Ovary (tissue), 9 donors: ENCODE results near the gene TM9SF1. TPM values are rescaled to one million over a fixed set of nuclear protein-coding genes. Genes with fewer than 3 reads are reported as not detected.

Experiments used
- DNase-seq, 5 donors: peaks; one replicate each; pipeline ENCODE4 v3.0.0-alpha.2; 2019 to 2020
- H3K27ac ChIP-seq, 2 donors: fragments of 200-600 bp; one replicate each; pipeline versions ENCODE4 v1.5.1 to v1.8.0; 2019 to 2022
- H3K27me3 ChIP-seq: fragments of 200-600 bp; one replicate; pipeline ENCODE4 v1.8.0; 2022
- H3K36me3 ChIP-seq: fragments of 200-600 bp; sonication (generic); one replicate; pipeline ENCODE4 v1.5.1; 2019
- H3K4me1 ChIP-seq: one replicate; pipeline ENCODE4 v1.8.1; 2013; ENCODE audit warnings: mild to moderate bottlenecking, moderate library complexity; ENCODE audit not compliant: insufficient read depth
- H3K4me3 ChIP-seq: fragments of 200-600 bp; sonication (generic); one replicate; pipeline ENCODE4 v1.5.1; 2017
- H3K9me3 ChIP-seq, 2 donors: fragments of 200-600 bp in 1 of 2; sonication (generic) in 1 of 2; one replicate each; pipeline versions ENCODE4 v1.5.1 to v1.8.1; 2013 to 2019; ENCODE audit warnings: mild to moderate bottlenecking in 1 of 2, moderate library complexity in 1 of 2
- EP300 ChIP-seq: sonication (generic); formaldehyde crosslinking; IDR thresholded peaks from one replicate; pipeline ENCODE4 v1.6.1; 2017; ENCODE audit warnings: antibody characterized with exemption
- POLR2A ChIP-seq: fragments of 450-650 bp; IDR thresholded peaks from one replicate; pipeline ENCODE4 v1.6.1; 2017; ENCODE audit warnings: antibody characterized with exemption, mild to moderate bottlenecking, moderate library complexity
- WGBS, 3 donors: extraction: QIAGEN DNeasy Blood & Tissue Kit in 1 of 3; methylation state at CpG; one replicate each; pipeline versions ENCODE4 v1.1.5 to v1.1.7; 2013 to 2017; 5-methylcytosine and 5-hydroxymethylcytosine counted together
- intact Hi-C, 4 donors: fragments of 100-400 bp; cut with DNase I; formaldehyde crosslinking; loops; one replicate each; pipeline versions ENCODE4 v1.11.0 to v1.15.1; 2022 to 2023
- polyA plus RNA-seq, 2 donors: library from polyadenylated mRNA; stranded (reverse); fragments of 200-250 nt in 1 of 2; fragments of 350-450 nt in 1 of 2; fragmentation: Illumina TruSeq in 1 of 2; extraction: RNeasy Lipid Tissue Mini Kit (QIAGEN cat#74804) in 1 of 2; gene quantifications; one replicate each; pipeline ENCODE4 v1.2.3, GENCODE V29; 2013 to 2014
- total RNA-seq, 7 donors: library from RNA; depleted of rRNA in 2 of 7; stranded (reverse); fragments of >200 nt in 2 of 7; fragmentation: NEBNext Ultra II Directional in 3 of 7; extraction: Animal tissue kit (Norgen Biotek cat#: 25700) in 3 of 7; gene quantifications; one replicate each; pipeline versions ENCODE4 v1.1.0 to v1.2.4, GENCODE V29; 2016 to 2023
- TF ChIP-seq, protein P1 (sequence below), 3 donors: fragments of 450-650 bp in 2 of 3; fragments of 200-600 bp in 1 of 3; IDR thresholded peaks; one replicate each; pipeline versions ENCODE4 v1.5.1 to v1.8.0; 2016 to 2022; ENCODE audit warnings: antibody characterized with exemption in 3 of 3, mild to moderate bottlenecking in 1 of 3
- donor health status: DM: no; HTN: no; CAD: no; lungs with moderate emphysema.
- donor health status: DM: no; HTN: no; CAD: no.
- donor health status: Bipolar disorder and iron deficiency.
- donor health status: DM: yes; HTN: yes; CAD: no.
- donor health status: DM: no; HTN: no; CAD: no.
- donor health status: DM: yes; HTN: yes; CAD: no.

The TM9SF1 gene
- total and polyA plus RNA-seq, 9 donors: 32.3 to 65.6 (median 44.9) TPM

DNA sequence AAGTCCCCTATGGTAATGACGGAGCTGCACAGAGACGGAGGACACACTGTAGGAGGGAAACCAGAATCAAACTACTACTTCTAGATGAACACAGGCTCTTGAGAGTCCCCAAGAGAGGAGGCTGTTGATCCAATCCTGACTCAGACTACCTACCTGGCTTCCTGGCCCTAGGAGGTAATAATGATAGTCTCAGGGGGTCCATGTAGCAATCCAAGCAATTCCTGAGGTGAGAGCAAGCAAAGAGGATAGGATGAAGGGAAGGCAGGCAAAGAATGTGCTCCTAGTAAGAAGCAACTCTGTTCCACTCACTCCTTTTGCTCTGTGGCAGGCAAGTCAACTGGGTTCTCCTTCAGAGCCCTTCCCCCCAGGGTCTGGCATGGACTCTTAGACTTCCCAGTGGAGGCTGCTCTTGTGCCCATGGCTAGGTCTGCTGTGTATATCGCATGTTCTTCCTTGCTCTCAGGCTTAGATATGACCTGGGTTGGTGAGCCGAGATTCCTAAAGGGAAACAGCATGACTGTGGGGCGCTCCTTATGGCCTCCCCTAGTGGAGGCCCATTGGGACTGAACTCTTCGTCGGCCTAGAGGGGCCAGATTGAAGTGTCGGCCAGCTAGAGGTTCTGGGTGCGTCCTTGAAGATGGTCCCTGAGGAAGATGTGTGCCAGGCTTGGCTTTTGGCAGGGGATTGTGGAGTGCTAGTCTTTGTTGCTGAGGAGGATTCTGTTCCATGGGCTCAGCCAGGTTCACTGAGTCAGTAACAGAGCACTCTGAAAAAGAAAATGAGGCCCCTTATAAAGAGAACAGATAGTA is 45.1 kb upstream of the TM9SF1 start:
- WGBS, 3 donors: 82 to 88% (median 87%) methylated on average over 9 of the region's 9 CpGs
- H3K9me3 ChIP-seq: no peaks in the 10 kb centered on the region
- H3K27me3 ChIP-seq: no peaks in the 10 kb centered on the region
- peak overlapping the region in 1 of 2 donors; percentile 9 for H3K27ac ChIP-seq
- no peak for DNase-seq
- peaks cover 7% of the 10 kb centered on the region for H3K4me1 ChIP-seq
- H3K36me3 ChIP-seq: no peaks in the 10 kb centered on the region
- TF ChIP-seq, protein P1, sequence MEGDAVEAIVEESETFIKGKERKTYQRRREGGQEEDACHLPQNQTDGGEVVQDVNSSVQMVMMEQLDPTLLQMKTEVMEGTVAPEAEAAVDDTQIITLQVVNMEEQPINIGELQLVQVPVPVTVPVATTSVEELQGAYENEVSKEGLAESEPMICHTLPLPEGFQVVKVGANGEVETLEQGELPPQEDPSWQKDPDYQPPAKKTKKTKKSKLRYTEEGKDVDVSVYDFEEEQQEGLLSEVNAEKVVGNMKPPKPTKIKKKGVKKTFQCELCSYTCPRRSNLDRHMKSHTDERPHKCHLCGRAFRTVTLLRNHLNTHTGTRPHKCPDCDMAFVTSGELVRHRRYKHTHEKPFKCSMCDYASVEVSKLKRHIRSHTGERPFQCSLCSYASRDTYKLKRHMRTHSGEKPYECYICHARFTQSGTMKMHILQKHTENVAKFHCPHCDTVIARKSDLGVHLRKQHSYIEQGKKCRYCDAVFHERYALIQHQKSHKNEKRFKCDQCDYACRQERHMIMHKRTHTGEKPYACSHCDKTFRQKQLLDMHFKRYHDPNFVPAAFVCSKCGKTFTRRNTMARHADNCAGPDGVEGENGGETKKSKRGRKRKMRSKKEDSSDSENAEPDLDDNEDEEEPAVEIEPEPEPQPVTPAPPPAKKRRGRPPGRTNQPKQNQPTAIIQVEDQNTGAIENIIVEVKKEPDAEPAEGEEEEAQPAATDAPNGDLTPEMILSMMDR (IDR thresholded peaks at IDR 0.05): no peak
- TF ChIP-seq POLR2A: no peak
- TF ChIP-seq EP300: no peak
- intact Hi-C loops: loop anchor here in 3 of 4 donors (5.0 kb wide), 4 partner anchors 57 to 192 kb away; partner anchors contain the start of genes CIDEB (in 1 of the 3), DHRS1 (in 1 of the 3), LTB4R (in 1 of the 3) and LTB4R2 (in 1 of the 3)
- no peak overlapping the region for H3K4me3 ChIP-seq

DNA sequence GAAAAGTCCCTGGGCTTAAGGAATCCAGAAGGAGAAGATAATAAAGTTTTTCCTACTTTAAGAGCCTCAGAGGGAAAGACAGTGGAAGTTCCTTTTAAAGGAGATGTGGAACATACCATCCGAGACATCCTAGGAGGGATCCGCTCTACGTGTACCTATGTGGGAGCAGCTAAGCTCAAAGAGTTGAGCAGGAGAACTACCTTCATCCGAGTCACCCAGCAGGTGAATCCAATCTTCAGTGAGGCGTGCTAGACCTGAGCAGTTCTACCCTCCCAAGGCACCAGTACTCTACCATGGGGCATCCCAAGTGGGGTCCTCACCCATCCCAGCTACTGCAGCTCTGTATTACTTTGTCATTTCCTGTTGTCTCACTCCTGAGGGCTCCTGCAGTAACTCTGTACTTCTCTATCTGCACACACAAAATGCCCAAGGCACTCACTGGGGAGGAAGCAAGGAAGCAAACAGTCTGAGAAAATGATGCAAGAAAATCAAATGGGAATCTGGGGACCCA is 43.3 kb upstream of the TM9SF1 start:
- Histone ChIP-seq H3K27me3 (no peaks in the 10 kb centered on the region), H3K9me3 (no peaks in the 10 kb centered on the region), H3K27ac (no peak overlapping the region), H3K36me3 (no peaks in the 10 kb centered on the region), H3K4me3 (no peak overlapping the region), H3K4me1 (peaks cover 7% of the 10 kb centered on the region)
- TF ChIP-seq EP300: no peak
- TF ChIP-seq, protein P1 (IDR thresholded peaks at IDR 0.05): no peak
- TF ChIP-seq POLR2A: no peak
- no peak for DNase-seq
- WGBS, 3 donors: 79 to 85% (median 85%) methylated on average over 5 of the region's 5 CpGs
- intact Hi-C loops: no loop called here

DNA sequence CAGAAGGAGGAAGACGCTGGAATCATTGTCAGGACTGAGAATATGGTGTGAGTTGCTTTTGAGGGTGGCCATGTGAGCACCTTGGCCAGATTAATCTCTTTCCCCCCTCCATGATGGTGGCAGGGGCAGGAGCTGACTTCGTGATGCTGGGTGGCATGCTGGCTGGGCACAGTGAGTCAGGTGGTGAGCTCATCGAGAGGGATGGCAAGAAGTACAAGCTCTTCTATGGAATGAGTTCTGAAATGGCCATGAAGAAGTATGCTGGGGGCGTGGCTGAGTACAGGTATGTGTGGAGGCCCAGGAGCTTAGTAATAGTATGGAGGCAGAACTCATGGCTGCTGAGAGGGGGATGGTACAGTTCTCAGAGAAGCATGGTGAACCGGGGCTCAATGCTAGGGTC is 42.9 kb upstream of the TM9SF1 start:
- Histone ChIP-seq H3K4me3 (no peak overlapping the region), H3K36me3 (no peaks in the 10 kb centered on the region), H3K4me1 (peaks cover 9% of the 10 kb centered on the region), H3K27me3 (no peaks in the 10 kb centered on the region), H3K27ac (no peak overlapping the region), H3K9me3 (no peaks in the 10 kb centered on the region)
- DNase-seq: no peak
- WGBS, 3 donors: 72 to 79% (median 73%) methylated on average over 5 of the region's 5 CpGs
- TF ChIP-seq, protein P1 (IDR thresholded peaks at IDR 0.05): no peak
- TF ChIP-seq POLR2A (no peak), EP300 (no peak)
- intact Hi-C loops: no loop called here

DNA sequence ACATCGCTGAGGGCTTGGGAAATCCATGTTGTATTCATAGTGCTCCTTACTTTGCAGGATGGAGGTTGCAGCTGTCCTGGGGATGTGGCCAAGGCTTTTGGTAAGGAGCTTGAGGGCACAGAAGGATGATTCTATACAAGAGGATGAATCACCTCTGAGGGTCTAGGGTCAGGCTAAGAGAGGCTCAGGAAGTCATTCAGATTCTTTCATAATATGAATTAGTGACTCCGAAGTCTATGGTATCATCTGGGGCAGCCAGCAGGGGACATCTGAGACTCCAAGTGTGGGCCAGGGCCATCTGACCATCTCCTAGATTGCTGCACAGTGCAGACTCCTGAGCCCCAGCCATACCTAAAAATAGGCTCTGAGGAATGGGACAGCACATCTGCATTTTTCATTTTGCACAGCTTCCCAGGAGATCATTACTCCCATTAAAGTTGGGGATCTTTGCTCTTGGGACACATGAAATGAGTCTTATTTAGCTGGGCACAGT is 42.3 kb upstream of the TM9SF1 start:
- intact Hi-C loops: no loop called here
- Histone ChIP-seq H3K4me3 (no peak overlapping the region), H3K27ac (no peak overlapping the region), H3K4me1 (peaks cover 9% of the 10 kb centered on the region), H3K36me3 (no peaks in the 10 kb centered on the region), H3K9me3 (no peaks in the 10 kb centered on the region), H3K27me3 (no peaks in the 10 kb centered on the region)
- DNase-seq: no peak
- 90 to 91% (median 90%) methylated on average over 2 of the region's 2 CpGs for WGBS, 3 donors
- TF ChIP-seq EP300 (no peak), POLR2A (no peak)
- TF ChIP-seq, protein P1 (IDR thresholded peaks at IDR 0.05): no peak
